Measurements from ENCODE around the gene OVOL1. TPM values are rescaled to one million over a fixed set of nuclear protein-coding genes. Genes with fewer than 3 reads are reported as not detected.

The OVOL1 gene
- total and polyA plus RNA-seq, 2 of the 8 experiments (the other 6 are each of a cell fraction or from before 2014, with no cell fraction given) = 2.6 to 3.4 TPM

- no peak overlapping the region for H4K91ac ChIP-seq (replicated peaks; ENCODE audit: insufficient read length, low read length)
- no peak overlapping the region for H3K18ac ChIP-seq (ENCODE audit: extremely low read depth, low read length)
- H2BK5ac ChIP-seq (ENCODE audit: low read depth, low read length) = no peak overlapping the region
- H3K4me2 ChIP-seq (ENCODE audit: insufficient read depth in 1 of 2, low read depth in 2 of 2, low read length in 2 of 2) = no peak overlapping the region
- H3K36me3 ChIP-seq (ENCODE audit: control insufficient read depth in 2 of 4, insufficient read depth in 4 of 4, low read length in 3 of 4) = no peaks in the 10 kb centered on the region
- no peak overlapping the region for H2BK120ac ChIP-seq (replicated peaks; ENCODE audit: low read depth, low read length)
- H3K9me3 ChIP-seq (ENCODE audit: insufficient read depth in 2 of 2, low read depth in 1 of 2, low read length in 1 of 2) = no peaks in the 10 kb centered on the region
- no peaks in the 10 kb centered on the region; a peak in 2 of 7 replicates for H3K27me3 ChIP-seq (replicated peaks in 1 of 4; ENCODE audit: control insufficient read depth in 3 of 4, extremely low read depth in 1 of 4, insufficient read depth in 3 of 4, low read length in 3 of 4)
- H2BK12ac ChIP-seq (ENCODE audit: low read depth, low read length) = no peak overlapping the region
- H4K8ac ChIP-seq (ENCODE audit: extremely low read depth, insufficient read depth, low read length) = no peak overlapping the region; the same call in 1 of the 2 replicates
- H3K4me1 ChIP-seq (replicated peaks in 1 of 4; ENCODE audit: control insufficient read depth in 3 of 4, insufficient read depth in 4 of 4, low read length in 3 of 4) = no peaks in the 10 kb centered on the region
- peaks cover 0 to 5% of the 10 kb centered on the region in 2 experiments for H4K20me1 ChIP-seq (replicated peaks in 1 of 2; ENCODE audit: control insufficient read depth in 1 of 2, insufficient read depth in 2 of 2, low read length in 2 of 2)
- H3K79me1 ChIP-seq (ENCODE audit: low read depth, low read length) = peaks cover 2% of the 10 kb centered on the region; the same call in 1 of the 2 replicates
- H3K4ac ChIP-seq (replicated peaks; ENCODE audit: insufficient read length, low read depth, low read length) = no peak overlapping the region
- no peak overlapping the region for H2BK15ac ChIP-seq (ENCODE audit: low read length)
- H3K23ac ChIP-seq (ENCODE audit: insufficient read length) = no peak overlapping the region
- H4K5ac ChIP-seq (ENCODE audit: insufficient read length, low read depth, low read length) = no peak overlapping the region
- H3K9ac ChIP-seq (replicated peaks in 1 of 4; ENCODE audit: extremely low read depth in 1 of 4, low read depth in 3 of 4, low read length in 3 of 4) = no peak overlapping the region
- no peak for DNase-seq (ENCODE audit: low read depth in 1 of 2, low spot score in 2 of 2)
- no peak overlapping the region for H3K4me3 ChIP-seq (ENCODE audit: extremely low read depth in 1 of 4, insufficient read depth in 2 of 4, low read depth in 3 of 4, low read length in 4 of 4)
- 93% methylated on average over 9 of the region's 9 CpGs; no CpG with 5 or more reads in 1 of the 2 experiments for WGBS, 2 experiments (ENCODE audit: extremely low coverage in 1 of 2, insufficient coverage in 1 of 2, insufficient read length in 1 of 2, insufficient replicate concordance in 2 of 2, low coverage in 1 of 2, low lambda C conversion rate in 2 of 2, missing lambda C conversion rate in 1 of 2)
- no peak overlapping the region for H3K56ac ChIP-seq (replicated peaks; ENCODE audit: insufficient read length, low read depth, low read length)
- FAIRE-seq = no peak
- no peak overlapping the region for H3K14ac ChIP-seq (ENCODE audit: insufficient read length)
- CTCF ChIA-PET (ENCODE audit: partially characterized antibody) = interaction anchor here (0.5 to 4.2 kb wide), 14 partner anchors 8 to 326 kb away, joined by 3 to 40 read pairs (median 4); partner anchors contain the start of gene AP5B1
- H3K79me2 ChIP-seq (ENCODE audit: control insufficient read depth in 1 of 2, insufficient read depth in 2 of 2, low read length in 2 of 2) = no peaks in the 10 kb centered on the region
- H2BK20ac ChIP-seq (ENCODE audit: low read length) = no peak overlapping the region
- POLR2A ChIA-PET (ENCODE audit: partially characterized antibody) = interaction anchor here (0.7 to 1.9 kb wide), 5 partner anchors 8 to 49 kb away, joined by 3 to 9 read pairs (median 3); partner anchors contain the start of genes CFL1 and OVOL1
- H3K23me2 ChIP-seq (ENCODE audit: low read depth, low read length) = no peaks in the 10 kb centered on the region
- H2AFZ ChIP-seq (ENCODE audit: low read length) = no peak overlapping the region
- H2AK5ac ChIP-seq (ENCODE audit: low read depth, low read length) = no peak overlapping the region
- no peak overlapping the region for H3K27ac ChIP-seq (ENCODE audit: low read depth, low read length)
- no peak for TF ChIP-seq ZNF274 (IDR thresholded peaks at IDR 0.05; ENCODE audit: borderline replicate concordance, extremely low read depth, low read length)
- TF ChIP-seq MAX (IDR thresholded peaks at IDR 0.05) = no peak
- no peak for TF ChIP-seq SIN3A (conservative IDR thresholded peaks at IDR 0.05 in 1 of 2, IDR thresholded peaks at IDR 0.05 in 1 of 2; ENCODE audit: low read depth in 1 of 2, low read length in 2 of 2)
- no peak for TF ChIP-seq RAD21 (IDR thresholded peaks at IDR 0.05 in 1 of 2, conservative IDR thresholded peaks at IDR 0.05 in 1 of 2; ENCODE audit: low read depth in 2 of 2, low read length in 2 of 2)
- TF ChIP-seq TAF1 (IDR thresholded peaks at IDR 0.05; ENCODE audit: low read depth, low read length) = no peak
- TF ChIP-seq HDAC2 (IDR thresholded peaks at IDR 0.05; ENCODE audit: borderline replicate concordance in 1 of 2, low read depth in 2 of 2, low read length in 2 of 2) = no peak
- TF ChIP-seq CBX8 (IDR thresholded peaks at IDR 0.05; ENCODE audit: borderline replicate concordance, low read depth, low read length) = no peak
- no peak for TF ChIP-seq NANOG (IDR thresholded peaks at IDR 0.05; ENCODE audit: insufficient read depth, low read depth, low read length, poor library complexity, severe bottlenecking)
- no peak for TF ChIP-seq SIX5 (IDR thresholded peaks at IDR 0.05; ENCODE audit: low read depth, low read length)
- TF ChIP-seq BRCA1 (IDR thresholded peaks at IDR 0.05; ENCODE audit: low read depth, low read length) = no peak
- TF ChIP-seq MAFK (IDR thresholded peaks at IDR 0.05; ENCODE audit: low read depth, low read length) = no peak
- TF ChIP-seq BCL11A (IDR thresholded peaks at IDR 0.05; ENCODE audit: low read depth in 2 of 2, low read length in 2 of 2) = no peak
- no peak for TF ChIP-seq KDM4A (IDR thresholded peaks at IDR 0.05; ENCODE audit: low read depth, low read length, severe bottlenecking)
These were observed 22.6 kb downstream of the OVOL1 start for GRCh38 chr11:65809496-65809895.
